Testis (tissue), 2 donors: Measurements from ENCODE around the gene TTLL11.

Experiments
- POLR2A ChIP-seq: fragments of 450-650 bp; IDR thresholded peaks from one replicate; pipeline ENCODE4 v1.6.1; 2017; ENCODE audit warnings: antibody characterized with exemption, mild to moderate bottlenecking, moderate library complexity
- TF ChIP-seq, protein P1 (sequence below), 3 experiments: fragments of 450-650 bp in 2 of 3; fragments of 200-600 bp in 1 of 3; sonication (generic) in 1 of 3; IDR thresholded peaks; one replicate each; pipeline ENCODE4 v1.5.1; 2016 to 2019; ENCODE audit warnings: antibody characterized with exemption in 3 of 3, mild to moderate bottlenecking in 2 of 3, moderate library complexity in 1 of 3

DNA sequence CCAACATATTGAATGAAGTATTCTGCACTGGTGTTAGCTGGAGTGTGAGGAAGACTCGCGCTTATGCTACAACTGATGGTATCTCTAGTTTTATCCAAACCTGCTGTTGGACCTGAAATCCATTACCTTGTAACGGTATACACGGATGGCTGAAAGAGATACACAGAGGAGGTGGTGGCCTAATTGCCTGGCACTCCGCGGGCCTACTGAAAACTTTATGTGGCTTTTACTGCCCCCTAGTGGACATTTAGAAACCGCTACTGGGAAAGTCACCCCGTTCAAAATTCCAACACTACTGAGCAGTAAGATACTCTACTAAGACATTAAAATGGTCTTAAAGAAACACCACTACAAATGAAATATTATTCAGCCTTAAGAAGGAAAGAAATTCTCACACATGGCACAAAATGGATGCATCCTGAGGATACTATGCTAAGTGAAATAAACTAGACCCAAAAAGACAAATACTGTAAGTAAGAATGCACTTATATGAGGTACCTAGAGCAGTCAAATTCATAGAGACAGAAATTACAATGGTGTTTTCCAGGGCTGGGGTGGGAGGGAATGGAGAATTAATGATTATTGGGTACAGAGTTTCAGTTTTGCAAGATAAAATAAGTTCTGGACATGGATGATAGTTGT, 100.4 kb downstream of the TTLL11 start:
- TF ChIP-seq, protein P1, sequence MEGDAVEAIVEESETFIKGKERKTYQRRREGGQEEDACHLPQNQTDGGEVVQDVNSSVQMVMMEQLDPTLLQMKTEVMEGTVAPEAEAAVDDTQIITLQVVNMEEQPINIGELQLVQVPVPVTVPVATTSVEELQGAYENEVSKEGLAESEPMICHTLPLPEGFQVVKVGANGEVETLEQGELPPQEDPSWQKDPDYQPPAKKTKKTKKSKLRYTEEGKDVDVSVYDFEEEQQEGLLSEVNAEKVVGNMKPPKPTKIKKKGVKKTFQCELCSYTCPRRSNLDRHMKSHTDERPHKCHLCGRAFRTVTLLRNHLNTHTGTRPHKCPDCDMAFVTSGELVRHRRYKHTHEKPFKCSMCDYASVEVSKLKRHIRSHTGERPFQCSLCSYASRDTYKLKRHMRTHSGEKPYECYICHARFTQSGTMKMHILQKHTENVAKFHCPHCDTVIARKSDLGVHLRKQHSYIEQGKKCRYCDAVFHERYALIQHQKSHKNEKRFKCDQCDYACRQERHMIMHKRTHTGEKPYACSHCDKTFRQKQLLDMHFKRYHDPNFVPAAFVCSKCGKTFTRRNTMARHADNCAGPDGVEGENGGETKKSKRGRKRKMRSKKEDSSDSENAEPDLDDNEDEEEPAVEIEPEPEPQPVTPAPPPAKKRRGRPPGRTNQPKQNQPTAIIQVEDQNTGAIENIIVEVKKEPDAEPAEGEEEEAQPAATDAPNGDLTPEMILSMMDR (IDR thresholded peaks at IDR 0.05): peak; percentile 84 to 93 (median 91)
- TF ChIP-seq POLR2A: no peak
